Smooth muscle cell (in vitro differentiated cells): ENCODE data around the gene BCKDHB. TPM values are rescaled to one million over a fixed set of nuclear protein-coding genes. Genes with fewer than 3 reads are reported as not detected.

ENCODE experiments used
- DNase-seq: peaks from one replicate; lab custom pipeline; 2025; ENCODE audit not compliant: unreplicated experiment; lab: John Stamatoyannopoulos, UW
- H2AFZ ChIP-seq: fragments of 200-600 bp; sonication (generic); 2 replicates; pipeline ENCODE4 v1.6.0; 2016; ENCODE audit warnings: antibody characterized with exemption, low read depth, mild to moderate bottlenecking
- H3F3A ChIP-seq: fragments of 200-600 bp; sonication (generic); 2 replicates; pipeline ENCODE4 v1.6.0; 2017; ENCODE audit warnings: antibody characterized with exemption, low read depth
- H3K27ac ChIP-seq: fragments of 200-600 bp; sonication (generic); 2 replicates; pipeline ENCODE4 v1.5.1; 2016; ENCODE audit warnings: low read depth, mild to moderate bottlenecking
- H3K27me3 ChIP-seq: fragments of 200-600 bp; sonication (generic); 2 replicates; pipeline ENCODE4 v1.6.1; 2016; ENCODE audit warnings: low read depth, mild to moderate bottlenecking
- H3K36me3 ChIP-seq: fragments of 200-600 bp; sonication (generic); 2 replicates; pipeline ENCODE4 v1.5.1; 2016; ENCODE audit warnings: low read depth
- H3K4me1 ChIP-seq: fragments of 200-600 bp; sonication (generic); 2 replicates; pipeline ENCODE4 v1.5.1; 2016; ENCODE audit warnings: low read depth
- H3K4me2 ChIP-seq: fragments of 200-600 bp; sonication (generic); 2 replicates; pipeline ENCODE4 v1.6.0; 2016; ENCODE audit warnings: mild to moderate bottlenecking
- H3K4me3 ChIP-seq: fragments of 200-600 bp; sonication (generic); 2 replicates; pipeline ENCODE4 v1.5.1; 2016; ENCODE audit warnings: mild to moderate bottlenecking
- H3K79me2 ChIP-seq: fragments of 200-600 bp; sonication (generic); 2 replicates; pipeline ENCODE4 v1.6.0; 2016; ENCODE audit warnings: low read depth, mild to moderate bottlenecking
- H3K9ac ChIP-seq: fragments of 200-600 bp; sonication (generic); 2 replicates; pipeline ENCODE4 v1.6.0; 2016; ENCODE audit warnings: low read depth
- H3K9me3 ChIP-seq: fragments of 200-600 bp; sonication (generic); replicated peaks from 2 replicates; pipeline ENCODE4 v1.5.1; 2016; ENCODE audit warnings: low read depth
- H4K20me1 ChIP-seq: fragments of 200-600 bp; sonication (generic); 2 replicates; pipeline ENCODE4 v1.6.0; 2016; ENCODE audit warnings: low read depth
- CTCF ChIP-seq: fragments of 200-600 bp; sonication (generic); IDR thresholded peaks from 2 replicates; pipeline ENCODE4 v1.5.1; 2017; ENCODE audit warnings: borderline replicate concordance, mild to moderate bottlenecking, antibody characterized with exemption; ENCODE audit not compliant: insufficient read depth, poor library complexity, severe bottlenecking
- WGBS: methylation state at CpG from one replicate; pipeline ENCODE4 v1.1.7; 2016; ENCODE audit warnings: low lambda C conversion rate; 5-methylcytosine and 5-hydroxymethylcytosine counted together
- polyA plus RNA-seq: library from polyadenylated mRNA; unstranded; fragments of >200 nt; fragmentation: Nextera tagmentation; extraction: Ambion mirVana; gene quantifications from 2 replicates; pipeline ENCODE4 v1.2.1, GENCODE V29; 2016
- total RNA-seq: library from RNA; depleted of rRNA; stranded (reverse); fragments of >200 nt; gene quantifications from 2 replicates; pipeline ENCODE4 v1.2.3, GENCODE V29; 2014

BCKDHB gene
- total and polyA plus RNA-seq, 2 experiments from 2014 or later, result 10.2 to 19.7 TPM

DNA sequence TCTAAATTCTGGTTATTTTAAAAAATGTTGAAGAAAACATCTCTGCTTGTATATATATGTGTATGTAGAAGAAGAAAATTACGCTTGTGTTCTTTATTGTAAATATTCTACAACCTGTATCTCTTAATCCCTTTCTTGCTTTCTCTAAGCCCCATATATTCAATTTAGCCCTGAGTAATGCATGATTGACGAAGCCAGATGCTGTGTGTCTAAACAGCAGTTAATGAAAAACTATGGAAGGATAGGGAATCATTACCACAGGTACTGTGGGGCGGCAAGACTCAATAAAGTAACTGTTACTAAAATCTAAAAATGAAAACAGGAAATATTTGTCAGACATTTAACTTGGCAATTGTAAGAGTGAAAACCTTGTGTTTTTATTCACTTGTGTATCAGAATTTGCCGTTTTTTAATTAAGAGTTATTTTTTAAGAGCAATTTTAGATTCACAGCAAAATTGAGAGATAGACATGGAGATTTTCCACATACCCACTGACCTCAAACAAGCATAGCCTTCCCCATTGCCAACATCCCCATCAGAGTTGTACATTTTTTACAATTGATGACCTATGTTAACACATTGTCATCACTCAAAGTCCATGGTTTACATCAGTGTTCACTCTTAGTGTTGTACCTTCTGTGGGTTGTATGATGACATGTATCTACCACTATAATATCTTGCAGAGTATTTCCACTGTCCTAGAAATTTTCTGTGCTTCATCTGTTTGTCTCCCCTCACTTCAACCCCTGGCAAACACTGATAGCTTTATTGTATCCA, 76.7 kb downstream of the BCKDHB start:
- Histone ChIP-seq H3K9me3 (no peaks in the 10 kb centered on the region), H3K9ac (no peak overlapping the region), H3F3A (no peaks in the 10 kb centered on the region), H3K27ac (no peak overlapping the region), H4K20me1 (no peaks in the 10 kb centered on the region), H3K27me3 (no peaks in the 10 kb centered on the region), H3K4me2 (no peak overlapping the region), H3K4me1 (peaks cover 4% of the 10 kb centered on the region), H3K36me3 (no peaks in the 10 kb centered on the region), H2AFZ (no peak overlapping the region), H3K79me2 (no peaks in the 10 kb centered on the region), H3K4me3 (no peak overlapping the region)
- DNase-seq, result no peak
- 98% methylated on average over 4 of the region's 4 CpGs for WGBS
- no peak for TF ChIP-seq CTCF

- TF ChIP-seq CTCF, result no peak
- H3K36me3 ChIP-seq, result no peaks in the 10 kb centered on the region
- H3K4me1 ChIP-seq, result peaks cover 4% of the 10 kb centered on the region
- DNase-seq, result no peak
- H3K9me3 ChIP-seq, result no peaks in the 10 kb centered on the region
- no peak overlapping the region for H3K4me3 ChIP-seq
- WGBS, result 93% methylated on average over 2 of the region's 2 CpGs
- H3K27me3 ChIP-seq, result no peaks in the 10 kb centered on the region
- no peak overlapping the region for H2AFZ ChIP-seq
- H3K79me2 ChIP-seq, result no peaks in the 10 kb centered on the region
- no peak overlapping the region for H3K27ac ChIP-seq
- H3K9ac ChIP-seq, result no peak overlapping the region
- no peak overlapping the region for H3K4me2 ChIP-seq
- H3F3A ChIP-seq, result no peaks in the 10 kb centered on the region
- H4K20me1 ChIP-seq, result no peaks in the 10 kb centered on the region
Observed at GRCh38 chr6:80185492-80185891, 79.0 kb downstream of the BCKDHB start.

DNA sequence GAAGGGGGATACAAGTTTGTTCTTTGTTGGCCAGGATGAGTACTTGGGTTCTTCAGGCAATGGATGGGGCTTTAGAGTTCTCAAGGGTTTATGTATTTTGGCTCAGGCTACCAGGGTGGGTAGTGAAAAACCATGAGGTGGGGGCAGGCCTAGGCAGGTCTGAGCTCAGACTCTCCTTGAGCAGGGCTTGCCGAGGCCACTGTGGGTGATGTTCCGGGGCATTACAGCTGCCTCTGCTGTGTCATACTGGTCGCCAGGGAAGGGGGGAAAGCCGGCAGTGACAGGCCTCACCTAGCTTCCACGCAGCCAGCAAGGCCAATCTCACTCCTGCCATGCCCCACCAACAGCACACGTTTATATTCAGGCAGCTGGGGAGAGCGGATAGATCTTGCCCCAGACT, 79.6 kb downstream of the BCKDHB start:
- WGBS, result 80% methylated on average over 7 of the region's 7 CpGs
- H3K4me2 ChIP-seq, result no peak overlapping the region
- H3K9me3 ChIP-seq, result no peaks in the 10 kb centered on the region
- no peak overlapping the region for H3K4me3 ChIP-seq
- H4K20me1 ChIP-seq, result no peaks in the 10 kb centered on the region
- no peak for DNase-seq
- no peaks in the 10 kb centered on the region for H3F3A ChIP-seq
- no peak for TF ChIP-seq CTCF
- H3K36me3 ChIP-seq, result no peaks in the 10 kb centered on the region
- H3K4me1 ChIP-seq, result peaks cover 4% of the 10 kb centered on the region
- no peaks in the 10 kb centered on the region for H3K79me2 ChIP-seq
- H3K27me3 ChIP-seq, result no peaks in the 10 kb centered on the region
- no peak overlapping the region for H3K27ac ChIP-seq
- H3K9ac ChIP-seq, result no peak overlapping the region
- no peak overlapping the region for H2AFZ ChIP-seq

DNA sequence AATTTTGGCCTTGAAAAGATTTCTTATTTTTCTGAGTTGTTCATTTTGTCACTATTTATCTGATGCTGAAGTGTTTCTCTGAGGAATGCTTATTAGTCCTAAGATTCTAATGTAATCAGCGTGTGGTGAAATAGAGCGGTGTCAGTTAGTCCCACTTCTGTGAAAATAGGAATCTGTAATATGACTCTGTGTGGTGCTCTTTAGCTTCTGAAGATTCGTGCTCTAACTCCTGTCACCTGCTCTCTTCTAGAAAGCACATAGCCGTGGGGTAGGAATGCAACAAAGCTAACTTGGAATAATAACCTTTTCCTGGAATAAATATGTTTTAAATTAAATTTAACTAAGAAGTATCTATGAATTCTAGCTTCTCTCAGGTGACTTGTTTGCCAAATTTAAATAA, 90.4 kb downstream of the BCKDHB start:
- H3K4me1 ChIP-seq, result no peaks in the 10 kb centered on the region
- H2AFZ ChIP-seq, result no peak overlapping the region
- H3K27ac ChIP-seq, result no peak overlapping the region
- H4K20me1 ChIP-seq, result no peaks in the 10 kb centered on the region
- 90% methylated on average over 4 of the region's 4 CpGs for WGBS
- H3K79me2 ChIP-seq, result no peaks in the 10 kb centered on the region
- no peak for TF ChIP-seq CTCF
- no peak overlapping the region for H3K4me3 ChIP-seq
- H3F3A ChIP-seq, result no peaks in the 10 kb centered on the region
- no peaks in the 10 kb centered on the region for H3K36me3 ChIP-seq
- H3K27me3 ChIP-seq, result no peaks in the 10 kb centered on the region
- H3K4me2 ChIP-seq, result no peak overlapping the region
- no peaks in the 10 kb centered on the region for H3K9me3 ChIP-seq
- no peak overlapping the region for H3K9ac ChIP-seq
- no peak for DNase-seq
